Gastrocnemius medialis (tissue), 4 donors: ENCODE measurements around the gene CASKIN2.

ENCODE experiments used
- POLR2A ChIP-seq, 2 donors: fragments of 450-650 bp; IDR thresholded peaks; one replicate each; pipeline ENCODE4 v1.6.1; 2017; ENCODE audit warnings: antibody characterized with exemption in 2 of 2, mild to moderate bottlenecking in 2 of 2, moderate library complexity in 2 of 2
- TF ChIP-seq, protein P1 (sequence below), 5 experiments: fragments of 450-650 bp in 3 of 5; fragments of 200-600 bp in 2 of 5; sonication (generic) in 2 of 5; IDR thresholded peaks in 4 of 5; conservative IDR thresholded peaks in 1 of 5; 1 replicate in 4 of 5; 2 replicates in 1 of 5; pipeline ENCODE4 v1.5.1; 2016 to 2019; ENCODE audit warnings: antibody characterized with exemption in 5 of 5, mild to moderate bottlenecking in 3 of 5, moderate library complexity in 3 of 5

DNA sequence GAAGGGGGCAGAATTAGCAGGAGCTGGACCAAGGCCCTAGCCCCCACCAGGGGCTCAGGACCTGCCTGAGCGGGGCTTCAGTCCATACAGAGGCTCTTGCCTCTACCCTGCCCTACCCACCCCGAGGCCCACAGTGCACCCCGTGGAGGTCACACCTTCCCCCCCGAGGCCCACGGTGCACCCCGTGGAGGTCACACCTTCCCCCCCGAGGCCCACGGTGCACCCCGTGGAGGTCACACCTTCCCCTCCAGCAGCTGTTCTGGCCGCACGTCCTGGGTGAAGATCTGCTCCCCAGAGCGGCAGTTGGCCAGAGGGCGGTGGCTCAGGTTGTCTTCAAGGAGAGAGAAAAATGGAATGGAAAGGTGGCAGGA lies 11.4 kb downstream of the CASKIN2 start:
- TF ChIP-seq, protein P1, sequence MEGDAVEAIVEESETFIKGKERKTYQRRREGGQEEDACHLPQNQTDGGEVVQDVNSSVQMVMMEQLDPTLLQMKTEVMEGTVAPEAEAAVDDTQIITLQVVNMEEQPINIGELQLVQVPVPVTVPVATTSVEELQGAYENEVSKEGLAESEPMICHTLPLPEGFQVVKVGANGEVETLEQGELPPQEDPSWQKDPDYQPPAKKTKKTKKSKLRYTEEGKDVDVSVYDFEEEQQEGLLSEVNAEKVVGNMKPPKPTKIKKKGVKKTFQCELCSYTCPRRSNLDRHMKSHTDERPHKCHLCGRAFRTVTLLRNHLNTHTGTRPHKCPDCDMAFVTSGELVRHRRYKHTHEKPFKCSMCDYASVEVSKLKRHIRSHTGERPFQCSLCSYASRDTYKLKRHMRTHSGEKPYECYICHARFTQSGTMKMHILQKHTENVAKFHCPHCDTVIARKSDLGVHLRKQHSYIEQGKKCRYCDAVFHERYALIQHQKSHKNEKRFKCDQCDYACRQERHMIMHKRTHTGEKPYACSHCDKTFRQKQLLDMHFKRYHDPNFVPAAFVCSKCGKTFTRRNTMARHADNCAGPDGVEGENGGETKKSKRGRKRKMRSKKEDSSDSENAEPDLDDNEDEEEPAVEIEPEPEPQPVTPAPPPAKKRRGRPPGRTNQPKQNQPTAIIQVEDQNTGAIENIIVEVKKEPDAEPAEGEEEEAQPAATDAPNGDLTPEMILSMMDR (IDR thresholded peaks at IDR 0.05 in 4 of 5, conservative IDR thresholded peaks at IDR 0.05 in 1 of 5): no peak
- TF ChIP-seq POLR2A (IDR thresholded peaks at IDR 0.05): no peak
